ENCODE results near the gene TRDMT1.

The TRDMT1 gene

GRCh38 chr10:17234431-17234945 lies 33.0 kb upstream of the TRDMT1 start:
- TF ChIP-seq CTCF (IDR thresholded peaks at IDR 0.05; ENCODE audit: insufficient read depth, low read length, missing control alignments) = no peak
- no peak for DNase-seq (ENCODE audit: low read depth, low spot score)
- POLR2A ChIA-PET = interaction anchor here (0.6 to 2.5 kb wide), 14 partner anchors 19 to 386 kb away, joined by 3 to 5 read pairs (median 4); no protein-coding TSS in a partner anchor
- CTCF ChIA-PET = interaction anchor here (1.3 to 2.0 kb wide), 2 partner anchors 21 to 382 kb away, joined by 3 to 6 read pairs; no protein-coding TSS in a partner anchor
- peak overlapping the region; percentile 95 for H3K4me3 ChIP-seq (ENCODE audit: low read depth, low read length)

GRCh38 chr10:17233286-17233991 lies 32.0 kb upstream of the TRDMT1 start:
- H3K4me3 ChIP-seq (ENCODE audit: low read depth, low read length) = peak overlapping the region; percentile 95
- ChIA-PET POLR2A (interaction anchor here (0.6 to 2.5 kb wide), 6 partner anchors 20 to 390 kb away, joined by 3 to 6 read pairs (median 3); partner anchors contain the start of gene TRDMT1), CTCF (interaction anchor here (1.2 to 2.0 kb wide), 2 partner anchors 381 to 389 kb away, joined by 3 to 6 read pairs; no protein-coding TSS in a partner anchor)
- no peak for DNase-seq (ENCODE audit: low read depth, low spot score)
- TF ChIP-seq CTCF (IDR thresholded peaks at IDR 0.05; ENCODE audit: insufficient read depth, low read length, missing control alignments) = no peak

GRCh38 chr10:17232276-17232960 lies 30.9 kb upstream of the TRDMT1 start:
- peak overlapping the region; percentile 95 for H3K4me3 ChIP-seq (ENCODE audit: low read depth, low read length)
- ChIA-PET POLR2A (interaction anchor here (0.7 to 1.6 kb wide), 6 partner anchors 19 to 389 kb away, joined by 3 to 4 read pairs (median 3); no protein-coding TSS in a partner anchor), CTCF (interaction anchor here (1.2 to 2.0 kb wide), 2 partner anchors 380 to 388 kb away, joined by 3 to 6 read pairs; no protein-coding TSS in a partner anchor)
- TF ChIP-seq CTCF (IDR thresholded peaks at IDR 0.05; ENCODE audit: insufficient read depth, low read length, missing control alignments) = no peak
- no peak for DNase-seq (ENCODE audit: low read depth, low spot score)

GRCh38 chr10:17231788-17232187 lies 30.3 kb upstream of the TRDMT1 start:
- no peak for TF ChIP-seq CTCF (IDR thresholded peaks at IDR 0.05; ENCODE audit: insufficient read depth, low read length, missing control alignments)
- ChIA-PET CTCF (interaction anchor here (2.0 kb wide), 1 partner anchor 379 kb away, joined by 7 read pairs; no protein-coding TSS in a partner anchor), POLR2A (interaction anchor here (0.7 to 4.1 kb wide), 6 partner anchors 12 to 188 kb away, joined by 3 to 51 read pairs (median 4); no protein-coding TSS in a partner anchor)
- peak overlapping the region; percentile 95 for H3K4me3 ChIP-seq (ENCODE audit: low read depth, low read length)
- DNase-seq (ENCODE audit: low read depth, low spot score) = no peak

- POLR2A ChIA-PET = interaction anchor here (0.6 to 4.1 kb wide), 51 partner anchors 8 to 413 kb away, joined by 3 to 54 read pairs (median 6); partner anchors contain the start of gene TRDMT1
- no peak for TF ChIP-seq CTCF (IDR thresholded peaks at IDR 0.05; ENCODE audit: insufficient read depth, low read length, missing control alignments)
- H3K4me3 ChIP-seq (ENCODE audit: low read depth, low read length) = peak overlapping the region; percentile 95
- CTCF ChIA-PET = interaction anchor here (0.7 to 2.7 kb wide), 9 partner anchors 19 to 400 kb away, joined by 3 to 7 read pairs (median 3); no protein-coding TSS in a partner anchor
- no peak for DNase-seq (ENCODE audit: low read depth, low spot score)
These were observed 28.7 kb upstream of the TRDMT1 start for GRCh38 chr10:17229967-17230682.
